CD14-positive monocyte (primary cell): Measurements from ENCODE around the gene CFAP97. TPM values are rescaled to one million over a fixed set of nuclear protein-coding genes. Genes with fewer than 3 reads are reported as not detected.

ENCODE experiments used
- DNase-seq, 3 donors: peaks; one replicate each; pipeline ENCODE4 v3.0.0-alpha.2; 2011 to 2022
- H2AFZ ChIP-seq: 2 replicates; pipeline ENCODE4 v1.6.0; 2012; ENCODE audit warnings: mild to moderate bottlenecking, low read depth, low read length, inconsistent platforms; ENCODE audit not compliant: insufficient read depth, poor library complexity, severe bottlenecking
- H3K27ac ChIP-seq, 2 donors: 1 replicate in 1 of 2; 2 replicates in 1 of 2; pipeline ENCODE4 v1.5.1; 2012 to 2013; ENCODE audit warnings: low read length in 2 of 2, control low read depth in 1 of 2, inconsistent platforms in 1 of 2, low read depth in 1 of 2, mild to moderate bottlenecking in 1 of 2
- H3K27me3 ChIP-seq, 2 donors: one replicate each; pipeline versions ENCODE4 v1.6.0 to v1.6.1; 2011 to 2013; ENCODE audit warnings: low read length in 2 of 2; ENCODE audit not compliant: control insufficient read depth in 2 of 2, insufficient read depth in 2 of 2
- H3K36me3 ChIP-seq, 2 donors: replicated peaks in 1 of 2; 1 replicate in 1 of 2; 2 replicates in 1 of 2; pipeline versions ENCODE4 v1.5.1 to v1.6.1; 2012 to 2013; ENCODE audit warnings: low read length in 2 of 2, control low read depth in 1 of 2, inconsistent platforms in 1 of 2, mild to moderate bottlenecking in 1 of 2; ENCODE audit not compliant: insufficient read depth in 2 of 2, control insufficient read depth in 1 of 2
- H3K4me1 ChIP-seq, 2 donors: 1 replicate in 1 of 2; 2 replicates in 1 of 2; pipeline versions ENCODE4 v1.5.1 to v1.6.1; 2012 to 2013; ENCODE audit warnings: low read length in 2 of 2, control low read depth in 1 of 2, inconsistent platforms in 1 of 2, mild to moderate bottlenecking in 1 of 2, moderate library complexity in 1 of 2; ENCODE audit not compliant: insufficient read depth in 2 of 2, control insufficient read depth in 1 of 2
- H3K4me2 ChIP-seq: replicated peaks from 2 replicates; pipeline ENCODE3; 2012; ENCODE audit warnings: low read length, moderate library complexity, mild to moderate bottlenecking; ENCODE audit not compliant: poor library complexity, severe bottlenecking; ENCODE audit errors: extremely low read depth
- H3K4me3 ChIP-seq, 3 experiments: fragments of 200-600 bp in 1 of 3; sonication (generic) in 1 of 3; replicated peaks in 1 of 3; 1 replicate in 2 of 3; 2 replicates in 1 of 3; pipeline ENCODE4 v1.5.1; 2011 to 2013; ENCODE audit warnings: low read length in 3 of 3, mild to moderate bottlenecking in 3 of 3, control low read depth in 2 of 3, low read depth in 2 of 3, inconsistent platforms in 1 of 3, moderate library complexity in 1 of 3
- H3K79me2 ChIP-seq: 2 replicates; pipeline ENCODE4 v1.6.0; 2012; ENCODE audit warnings: mild to moderate bottlenecking, control low read depth, inconsistent platforms, low read length, moderate library complexity; ENCODE audit not compliant: insufficient read depth
- H3K9ac ChIP-seq: 2 replicates; pipeline ENCODE4 v1.6.0; 2017; ENCODE audit warnings: low read length, mild to moderate bottlenecking; ENCODE audit not compliant: insufficient read depth, poor library complexity, severe bottlenecking
- H3K9me3 ChIP-seq, 2 donors: replicated peaks in 1 of 2; 1 replicate in 1 of 2; 2 replicates in 1 of 2; pipeline versions ENCODE4 v1.5.1 to v1.6.1; 2012 to 2013; ENCODE audit warnings: low read length in 2 of 2, control low read depth in 1 of 2; ENCODE audit not compliant: control insufficient read depth in 1 of 2, insufficient read depth in 1 of 2
- H4K20me1 ChIP-seq: 2 replicates; pipeline ENCODE4 v1.6.0; 2012; ENCODE audit warnings: mild to moderate bottlenecking, low read length, control low read depth, moderate library complexity; ENCODE audit not compliant: insufficient read depth
- H3K27ac Mint-ChIP-seq, 7 donors: one replicate each; pipeline ENCODE4 v1.8.0; 2020; ENCODE audit warnings: mild to moderate bottlenecking in 7 of 7, mixed read lengths in 7 of 7, moderate library complexity in 6 of 7, inconsistent platforms in 2 of 7
- H3K27me3 Mint-ChIP-seq, 3 donors: one replicate each; pipeline ENCODE4 v1.8.0; 2021 to 2022; ENCODE audit warnings: low read depth in 3 of 3, mild to moderate bottlenecking in 3 of 3, mixed read lengths in 3 of 3, moderate library complexity in 3 of 3, inconsistent platforms in 1 of 3
- H3K36me3 Mint-ChIP-seq, 2 donors: one replicate each; pipeline ENCODE4 v1.8.0; 2020; ENCODE audit warnings: mixed read lengths in 2 of 2, inconsistent platforms in 1 of 2, mild to moderate bottlenecking in 1 of 2
- H3K4me1 Mint-ChIP-seq: one replicate; pipeline ENCODE4 v1.8.0; 2020; ENCODE audit warnings: mild to moderate bottlenecking, mixed read lengths
- H3K4me3 Mint-ChIP-seq, 2 donors: one replicate each; pipeline ENCODE4 v1.8.0; 2020; ENCODE audit warnings: mild to moderate bottlenecking in 2 of 2, mixed read lengths in 2 of 2, moderate library complexity in 1 of 2
- H3K9me3 Mint-ChIP-seq, 7 donors: one replicate each; pipeline ENCODE4 v1.8.0; 2020 to 2022; ENCODE audit warnings: mixed read lengths in 7 of 7, mild to moderate bottlenecking in 6 of 7, moderate library complexity in 6 of 7, inconsistent platforms in 2 of 7
- WGBS: methylation state at CpG from one replicate; pipeline ENCODE4 v1.1.5; 2013; ENCODE audit warnings: missing lambda C conversion rate; ENCODE audit not compliant: insufficient coverage; 5-methylcytosine and 5-hydroxymethylcytosine counted together
- intact Hi-C, 2 donors: fragments of 100-400 bp; cut with micrococcal nuclease; formaldehyde crosslinking; loops; one replicate each; pipeline versions ENCODE4 v1.15.0 to v1.15.1; 2023
- polyA plus RNA-seq, 3 donors: library from polyadenylated mRNA; depleted of rRNA in 1 of 3; unstranded in 2 of 3; stranded (reverse) in 1 of 3; fragments of 300-500 nt in 2 of 3; fragments of >200 nt in 1 of 3; fragmentation: Illumina TruSeq in 2 of 3; gene quantifications; 1 replicate in 2 of 3; 2 replicates in 1 of 3; pipeline ENCODE4 v1.2.3, GENCODE V29; 2012 to 2021
- TF ChIP-seq, protein P1 (sequence below): fragments of 200-600 bp; IDR thresholded peaks from one replicate; pipeline ENCODE4 v1.8.0; 2022; ENCODE audit warnings: antibody characterized with exemption, mild to moderate bottlenecking

CFAP97 gene
- polyA plus RNA-seq, 3 donors: 2.7 to 16.8 (median 12.3) TPM

DNA sequence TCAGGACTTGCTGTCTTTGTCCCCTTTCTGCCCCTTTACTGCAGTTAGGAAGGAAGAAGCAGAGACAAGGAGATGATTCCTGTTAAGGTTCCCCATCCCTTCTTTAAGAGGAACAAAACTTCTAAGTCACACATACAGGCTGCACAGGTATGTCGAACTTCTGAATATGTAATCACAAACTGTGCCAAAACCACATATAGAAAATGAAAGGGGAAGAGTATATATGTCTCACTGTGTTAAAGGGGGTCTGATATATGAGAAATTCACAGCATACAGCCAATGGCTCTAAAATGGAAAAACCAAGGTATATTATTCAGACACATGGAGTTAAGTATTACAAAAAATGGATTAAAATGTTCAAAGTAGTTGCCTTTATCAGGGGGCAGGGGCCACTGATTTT is 11.7 kb downstream of the CFAP97 start:
- DNase-seq: no peak
- H3K36me3 Mint-ChIP-seq: peaks cover 16 to 20% of the 10 kb centered on the region in 2 donors
- peaks cover 2% of the 10 kb centered on the region for H3K4me1 Mint-ChIP-seq
- no peaks in the 10 kb centered on the region for H3K4me1 ChIP-seq
- peaks cover 0 to 2% (median 0%) of the 10 kb centered on the region in 3 donors for H3K27me3 Mint-ChIP-seq
- H3K4me3 ChIP-seq: no peak overlapping the region
- H3K9me3 ChIP-seq: no peaks in the 10 kb centered on the region
- no peak overlapping the region for H3K4me2 ChIP-seq
- no peak overlapping the region for H3K4me3 Mint-ChIP-seq
- no peaks in the 10 kb centered on the region for H3K27me3 ChIP-seq
- TF ChIP-seq, protein P1, sequence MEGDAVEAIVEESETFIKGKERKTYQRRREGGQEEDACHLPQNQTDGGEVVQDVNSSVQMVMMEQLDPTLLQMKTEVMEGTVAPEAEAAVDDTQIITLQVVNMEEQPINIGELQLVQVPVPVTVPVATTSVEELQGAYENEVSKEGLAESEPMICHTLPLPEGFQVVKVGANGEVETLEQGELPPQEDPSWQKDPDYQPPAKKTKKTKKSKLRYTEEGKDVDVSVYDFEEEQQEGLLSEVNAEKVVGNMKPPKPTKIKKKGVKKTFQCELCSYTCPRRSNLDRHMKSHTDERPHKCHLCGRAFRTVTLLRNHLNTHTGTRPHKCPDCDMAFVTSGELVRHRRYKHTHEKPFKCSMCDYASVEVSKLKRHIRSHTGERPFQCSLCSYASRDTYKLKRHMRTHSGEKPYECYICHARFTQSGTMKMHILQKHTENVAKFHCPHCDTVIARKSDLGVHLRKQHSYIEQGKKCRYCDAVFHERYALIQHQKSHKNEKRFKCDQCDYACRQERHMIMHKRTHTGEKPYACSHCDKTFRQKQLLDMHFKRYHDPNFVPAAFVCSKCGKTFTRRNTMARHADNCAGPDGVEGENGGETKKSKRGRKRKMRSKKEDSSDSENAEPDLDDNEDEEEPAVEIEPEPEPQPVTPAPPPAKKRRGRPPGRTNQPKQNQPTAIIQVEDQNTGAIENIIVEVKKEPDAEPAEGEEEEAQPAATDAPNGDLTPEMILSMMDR: no peak
- H4K20me1 ChIP-seq: no peaks in the 10 kb centered on the region
- no peak overlapping the region for H2AFZ ChIP-seq
- intact Hi-C loops: no loop called here
- WGBS: no CpG with 5 or more reads among the region's 1 CpG
- no peak overlapping the region for H3K27ac ChIP-seq
- H3K9ac ChIP-seq: no peak overlapping the region
- H3K9me3 Mint-ChIP-seq: peaks cover 0 to 2% (median 0%) of the 10 kb centered on the region in 7 donors
- H3K36me3 ChIP-seq: peaks cover 2 to 21% of the 10 kb centered on the region in 2 donors
- H3K79me2 ChIP-seq: no peaks in the 10 kb centered on the region
- no peak overlapping the region for H3K27ac Mint-ChIP-seq

DNA sequence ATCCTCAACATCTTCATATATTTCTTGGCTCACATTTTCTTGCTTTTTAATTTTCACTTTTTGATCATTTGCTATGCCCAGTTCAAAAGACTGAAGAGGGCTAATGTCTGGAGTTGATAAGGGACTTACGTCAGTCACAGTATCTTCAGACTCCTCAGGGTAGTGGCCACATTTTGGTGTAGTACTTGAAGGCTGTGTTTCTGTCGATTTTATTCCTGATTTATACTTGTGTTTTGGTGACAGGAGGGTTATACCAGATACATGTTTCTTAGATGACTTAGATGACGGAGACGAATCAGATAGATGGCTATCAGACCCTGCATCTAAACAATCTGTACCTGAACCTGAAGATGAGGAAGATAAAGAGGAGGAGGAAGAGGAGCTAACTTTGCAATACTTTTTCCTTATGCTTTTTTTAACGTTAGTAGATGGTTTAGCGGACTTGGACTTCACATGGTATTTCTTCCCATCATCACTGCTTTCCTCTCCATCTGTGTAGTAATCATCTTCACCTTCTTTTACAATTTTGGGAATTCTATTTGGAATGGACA is 13.4 kb downstream of the CFAP97 start:
- H3K9ac ChIP-seq: no peak overlapping the region
- Mint-ChIP-seq H3K9me3 (peaks cover 0 to 2% (median 0%) of the 10 kb centered on the region in 7 donors), H3K36me3 (peaks cover 16 to 18% of the 10 kb centered on the region in 2 donors), H3K4me1 (peaks cover 2% of the 10 kb centered on the region), H3K27me3 (peaks cover 0 to 2% (median 0%) of the 10 kb centered on the region in 3 donors), H3K27ac (no peak overlapping the region), H3K4me3 (no peak overlapping the region)
- no peak overlapping the region for H3K4me2 ChIP-seq
- intact Hi-C loops: no loop called here
- H4K20me1 ChIP-seq: no peaks in the 10 kb centered on the region
- no peak overlapping the region for H2AFZ ChIP-seq
- no peak overlapping the region for H3K27ac ChIP-seq
- DNase-seq: no peak
- no peaks in the 10 kb centered on the region for H3K79me2 ChIP-seq
- no peaks in the 10 kb centered on the region for H3K27me3 ChIP-seq
- H3K36me3 ChIP-seq: peaks cover 2 to 21% of the 10 kb centered on the region in 2 donors
- no peaks in the 10 kb centered on the region for H3K4me1 ChIP-seq
- H3K9me3 ChIP-seq: no peaks in the 10 kb centered on the region
- no CpG with 5 or more reads among the region's 6 CpGs for WGBS
- H3K4me3 ChIP-seq: no peak overlapping the region
- TF ChIP-seq, protein P1: no peak
